Hepatocyte (in vitro differentiated cells): ENCODE data around the gene TRIM52. TPM values are rescaled to one million over a fixed set of nuclear protein-coding genes. Genes with fewer than 3 reads are reported as not detected.

ENCODE experiments used
- DNase-seq: peaks from one replicate; pipeline ENCODE4 v3.0.0-alpha.2; 2016; ENCODE audit warnings: low spot score
- H2AFZ ChIP-seq: fragments of 200-600 bp; sonication (generic); 2 replicates; pipeline ENCODE4 v1.6.0; 2016; ENCODE audit warnings: antibody characterized with exemption, mild to moderate bottlenecking
- H3K27ac ChIP-seq: fragments of 200-600 bp; sonication (generic); 2 replicates; pipeline ENCODE4 v1.5.1; 2016; ENCODE audit warnings: mild to moderate bottlenecking
- H3K27me3 ChIP-seq: fragments of 200-600 bp; sonication (generic); 2 replicates; pipeline ENCODE4 v1.6.1; 2016
- H3K36me3 ChIP-seq: fragments of 200-600 bp; sonication (generic); replicated peaks from 2 replicates; pipeline ENCODE4 v1.5.1; 2016; ENCODE audit warnings: low read depth; ENCODE audit not compliant: insufficient read depth
- H3K4me1 ChIP-seq: fragments of 200-600 bp; sonication (generic); 2 replicates; pipeline ENCODE4 v1.5.1; 2016; ENCODE audit warnings: mild to moderate bottlenecking, moderate library complexity; ENCODE audit not compliant: insufficient read depth
- H3K4me2 ChIP-seq: fragments of 200-600 bp; sonication (generic); 2 replicates; pipeline ENCODE4 v1.6.0; 2016
- H3K4me3 ChIP-seq: fragments of 200-600 bp; sonication (generic); 2 replicates; pipeline ENCODE4 v1.5.1; 2016; ENCODE audit warnings: mild to moderate bottlenecking
- H3K79me2 ChIP-seq: fragments of 200-600 bp; sonication (generic); 2 replicates; pipeline ENCODE4 v1.6.0; 2017; ENCODE audit warnings: mild to moderate bottlenecking
- H3K9me2 ChIP-seq: fragments of 200-600 bp; sonication (generic); replicated peaks from 2 replicates; pipeline ENCODE4 v1.6.0; 2017; ENCODE audit warnings: mild to moderate bottlenecking; ENCODE audit not compliant: insufficient read depth
- H3K9me3 ChIP-seq: fragments of 200-600 bp; sonication (generic); 2 replicates; pipeline ENCODE4 v1.5.1; 2016; ENCODE audit warnings: low read depth, mild to moderate bottlenecking
- H4K20me1 ChIP-seq: fragments of 200-600 bp; sonication (generic); 2 replicates; pipeline ENCODE4 v1.6.0; 2016; ENCODE audit warnings: mild to moderate bottlenecking; ENCODE audit not compliant: insufficient read depth, poor library complexity, severe bottlenecking
- EZH2 ChIP-seq: fragments of 200-600 bp; sonication (generic); IDR thresholded peaks from 2 replicates; pipeline ENCODE4 v1.6.1; 2016; ENCODE audit warnings: antibody characterized with exemption, mild to moderate bottlenecking, borderline replicate concordance
- EZH2phosphoT487 ChIP-seq: fragments of 200-600 bp; sonication (generic); IDR thresholded peaks from one replicate; pipeline ENCODE4 v1.6.1; 2018; ENCODE audit warnings: antibody characterized with exemption, mild to moderate bottlenecking, low read depth, moderate library complexity; ENCODE audit not compliant: unreplicated experiment, severe bottlenecking
- WGBS: methylation state at CpG from one replicate; pipeline ENCODE4 v1.1.6; 2016; ENCODE audit warnings: low lambda C conversion rate; ENCODE audit errors: missing lambda C conversion rate; 5-methylcytosine and 5-hydroxymethylcytosine counted together
- polyA plus RNA-seq: library from polyadenylated mRNA; unstranded; fragments of >200 nt; fragmentation: Nextera tagmentation; extraction: Ambion mirVana; gene quantifications from 2 replicates; pipeline ENCODE4 v1.2.1, GENCODE V29; 2016
- total RNA-seq: library from RNA; depleted of rRNA; stranded (reverse); fragments of >200 nt; gene quantifications from 2 replicates; pipeline ENCODE4 v1.2.3, GENCODE V29; 2014
- TF ChIP-seq, protein P1 (sequence below): fragments of 200-600 bp; sonication (generic); IDR thresholded peaks from 2 replicates; pipeline ENCODE4 v1.5.1; 2016; ENCODE audit warnings: antibody characterized with exemption, mild to moderate bottlenecking; ENCODE audit not compliant: poor library complexity

The TRIM52 gene
- total and polyA plus RNA-seq, 2 experiments from 2014 or later = 9.9 to 13.2 TPM

DNA sequence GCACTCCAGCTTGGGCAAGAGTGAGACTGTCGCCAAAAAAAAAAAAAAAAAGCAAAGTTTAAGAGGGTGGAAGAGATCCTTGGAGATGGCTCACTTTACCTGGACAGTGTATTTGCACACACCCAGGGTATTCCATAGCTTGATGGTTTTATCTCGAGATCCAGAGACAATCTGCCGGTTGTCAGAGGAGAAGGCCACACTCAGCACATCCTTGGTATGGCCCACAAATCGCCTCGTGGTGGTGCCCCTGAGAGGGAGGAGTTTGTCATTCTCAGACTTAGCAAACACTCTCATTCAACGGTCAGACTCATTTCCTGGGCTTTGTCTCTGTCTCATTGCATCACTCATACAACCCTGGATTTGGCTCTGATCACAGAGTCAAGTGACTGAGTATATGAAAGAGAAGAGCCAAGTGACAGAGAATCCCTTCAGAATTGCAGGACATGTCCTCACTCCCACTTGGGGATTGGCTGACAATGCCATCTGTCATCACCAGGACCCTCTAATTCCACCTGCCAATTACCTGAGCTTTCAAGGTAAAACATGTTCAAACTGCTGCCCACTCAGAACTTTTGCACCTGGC lies 19.5 kb downstream of the TRIM52 start:
- no peaks in the 10 kb centered on the region for H3K27me3 ChIP-seq
- no peaks in the 10 kb centered on the region for H3K9me3 ChIP-seq
- TF ChIP-seq EZH2 (no peak), EZH2phosphoT487 (no peak)
- TF ChIP-seq, protein P1, sequence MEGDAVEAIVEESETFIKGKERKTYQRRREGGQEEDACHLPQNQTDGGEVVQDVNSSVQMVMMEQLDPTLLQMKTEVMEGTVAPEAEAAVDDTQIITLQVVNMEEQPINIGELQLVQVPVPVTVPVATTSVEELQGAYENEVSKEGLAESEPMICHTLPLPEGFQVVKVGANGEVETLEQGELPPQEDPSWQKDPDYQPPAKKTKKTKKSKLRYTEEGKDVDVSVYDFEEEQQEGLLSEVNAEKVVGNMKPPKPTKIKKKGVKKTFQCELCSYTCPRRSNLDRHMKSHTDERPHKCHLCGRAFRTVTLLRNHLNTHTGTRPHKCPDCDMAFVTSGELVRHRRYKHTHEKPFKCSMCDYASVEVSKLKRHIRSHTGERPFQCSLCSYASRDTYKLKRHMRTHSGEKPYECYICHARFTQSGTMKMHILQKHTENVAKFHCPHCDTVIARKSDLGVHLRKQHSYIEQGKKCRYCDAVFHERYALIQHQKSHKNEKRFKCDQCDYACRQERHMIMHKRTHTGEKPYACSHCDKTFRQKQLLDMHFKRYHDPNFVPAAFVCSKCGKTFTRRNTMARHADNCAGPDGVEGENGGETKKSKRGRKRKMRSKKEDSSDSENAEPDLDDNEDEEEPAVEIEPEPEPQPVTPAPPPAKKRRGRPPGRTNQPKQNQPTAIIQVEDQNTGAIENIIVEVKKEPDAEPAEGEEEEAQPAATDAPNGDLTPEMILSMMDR = no peak
- peaks cover 66% of the 10 kb centered on the region for H4K20me1 ChIP-seq
- H3K9me2 ChIP-seq = no peaks in the 10 kb centered on the region
- H2AFZ ChIP-seq = no peak overlapping the region
- peaks cover 13% of the 10 kb centered on the region for H3K36me3 ChIP-seq
- peak overlapping the region; percentile 93 for H3K27ac ChIP-seq
- DNase-seq = peak; percentile 65
- H3K4me1 ChIP-seq = peaks cover 27% of the 10 kb centered on the region
- WGBS = 52% methylated on average over 5 of the region's 6 CpGs
- peaks cover 71% of the 10 kb centered on the region for H3K79me2 ChIP-seq
- H3K4me2 ChIP-seq = peak overlapping the region; percentile 90
- no peak overlapping the region for H3K4me3 ChIP-seq

DNA sequence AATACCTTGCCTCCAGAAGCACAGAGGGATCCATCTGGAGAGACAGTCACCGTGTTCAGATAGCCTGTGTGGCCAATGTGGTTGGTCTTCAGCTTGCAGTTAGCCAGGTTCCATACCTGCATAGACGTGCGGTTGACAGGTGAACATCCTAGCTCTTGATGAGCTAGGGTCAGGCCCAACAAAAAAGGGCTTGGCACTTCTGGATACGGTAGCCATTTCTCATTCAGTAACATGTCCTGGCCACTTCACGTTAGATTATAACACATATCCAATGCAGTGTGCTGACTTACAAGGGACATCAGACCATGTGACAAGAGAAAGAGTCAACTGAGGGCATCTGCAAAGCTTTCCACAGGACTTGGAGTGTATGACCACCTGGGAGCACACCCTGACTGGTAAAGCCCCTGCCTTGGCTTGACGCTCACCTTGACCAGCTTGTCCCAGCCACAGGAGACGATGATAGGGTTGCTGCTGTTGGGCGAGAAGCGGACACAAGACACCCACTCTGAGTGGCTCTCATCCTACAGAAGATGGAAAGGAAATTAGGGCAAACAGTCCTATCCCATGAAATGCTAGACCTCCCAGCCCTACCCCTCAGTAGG lies 21.8 kb downstream of the TRIM52 start:
- WGBS = 94% methylated on average over 9 of the region's 9 CpGs
- H3K4me2 ChIP-seq = no peak overlapping the region
- H3K27me3 ChIP-seq = no peaks in the 10 kb centered on the region
- peaks cover 58% of the 10 kb centered on the region for H3K79me2 ChIP-seq
- H3K4me1 ChIP-seq = peaks cover 12% of the 10 kb centered on the region
- no peak overlapping the region for H2AFZ ChIP-seq
- TF ChIP-seq EZH2 (no peak), EZH2phosphoT487 (no peak)
- TF ChIP-seq, protein P1 = no peak
- peaks cover 66% of the 10 kb centered on the region for H4K20me1 ChIP-seq
- no peak overlapping the region for H3K4me3 ChIP-seq
- DNase-seq = no peak
- no peaks in the 10 kb centered on the region for H3K9me2 ChIP-seq
- peaks cover 13% of the 10 kb centered on the region for H3K36me3 ChIP-seq
- no peak overlapping the region for H3K27ac ChIP-seq
- no peaks in the 10 kb centered on the region for H3K9me3 ChIP-seq

DNA sequence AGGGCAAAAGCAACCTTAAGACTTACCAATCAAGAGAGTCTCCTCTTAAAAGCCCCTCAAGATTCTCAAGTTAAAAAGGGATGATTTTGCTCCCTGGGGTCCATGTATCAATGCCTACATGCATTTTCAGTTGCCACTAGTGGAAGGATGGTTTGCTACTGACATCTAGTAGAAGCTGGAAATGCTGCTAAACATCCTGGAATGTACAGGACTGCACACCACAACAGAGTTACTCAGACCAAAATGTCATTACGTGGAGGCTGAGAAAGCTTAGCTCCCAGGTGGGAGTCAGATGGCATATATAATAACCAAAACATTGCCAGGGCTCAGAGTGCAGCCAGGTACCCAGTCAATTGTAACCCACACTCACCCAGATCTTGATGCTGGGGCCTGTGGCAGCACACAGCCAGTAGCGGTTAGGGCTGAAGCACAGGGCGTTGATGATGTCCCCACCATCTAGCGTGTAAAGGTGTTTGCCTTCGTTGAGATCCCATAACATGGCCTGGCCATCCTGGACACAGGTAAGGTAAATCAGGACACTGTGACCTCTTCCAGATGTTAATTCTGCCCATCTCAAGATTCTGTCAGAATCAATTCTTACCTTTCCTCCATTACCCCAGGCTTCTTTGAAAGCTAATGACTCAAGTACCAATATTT lies 23.1 kb downstream of the TRIM52 start:
- Histone ChIP-seq H3K4me3 (no peak overlapping the region), H3K27ac (no peak overlapping the region), H3K9me2 (no peaks in the 10 kb centered on the region), H3K36me3 (peaks cover 13% of the 10 kb centered on the region), H2AFZ (no peak overlapping the region), H3K4me2 (no peak overlapping the region), H3K79me2 (peaks cover 49% of the 10 kb centered on the region), H3K27me3 (no peaks in the 10 kb centered on the region), H3K9me3 (no peaks in the 10 kb centered on the region), H3K4me1 (peaks cover 12% of the 10 kb centered on the region), H4K20me1 (peaks cover 61% of the 10 kb centered on the region)
- 96% methylated on average over 5 of the region's 5 CpGs for WGBS
- no peak for DNase-seq
- TF ChIP-seq EZH2 (no peak), EZH2phosphoT487 (no peak)
- TF ChIP-seq, protein P1 = no peak
